A673 (cell line): ENCODE measurements around the gene CACNA2D1.

Experiments
- EZH2 ChIP-seq: fragments of 200-600 bp; sonication (generic); IDR thresholded peaks from 2 replicates; pipeline ENCODE4 v1.6.1; 2017; ENCODE audit warnings: borderline replicate concordance, low read depth, mild to moderate bottlenecking, mixed read lengths, antibody characterized with exemption, low read length; ENCODE audit not compliant: poor library complexity, severe bottlenecking
- TF ChIP-seq, protein P1 (sequence below): fragments of 300-800, 200-600 bp; sonication (generic); conservative IDR thresholded peaks from 2 replicates; pipeline ENCODE4 v1.5.1; 2017; ENCODE audit warnings: low read depth, mild to moderate bottlenecking, antibody characterized with exemption, low read length, moderate library complexity, mixed read lengths

DNA sequence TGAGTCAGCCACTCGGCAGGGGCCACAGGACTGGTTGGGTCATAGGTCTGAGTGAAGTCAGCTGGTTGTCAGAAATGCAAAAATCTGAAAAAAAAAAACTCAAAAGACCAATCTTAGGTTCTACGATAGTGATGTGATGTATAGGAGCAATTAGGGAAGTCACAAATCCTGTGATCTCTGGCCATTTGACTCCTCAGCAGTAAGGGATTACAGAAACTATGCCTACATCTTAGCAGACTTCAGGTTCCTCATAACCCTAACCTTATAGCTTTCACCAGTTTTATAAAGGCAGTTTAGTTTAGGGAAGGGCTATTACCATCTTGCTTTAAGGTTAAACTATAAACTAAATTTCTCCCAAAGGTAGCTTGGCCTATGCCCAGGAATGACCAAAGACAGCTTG lies 510.6 kb downstream of the CACNA2D1 start:
- TF ChIP-seq, protein P1, sequence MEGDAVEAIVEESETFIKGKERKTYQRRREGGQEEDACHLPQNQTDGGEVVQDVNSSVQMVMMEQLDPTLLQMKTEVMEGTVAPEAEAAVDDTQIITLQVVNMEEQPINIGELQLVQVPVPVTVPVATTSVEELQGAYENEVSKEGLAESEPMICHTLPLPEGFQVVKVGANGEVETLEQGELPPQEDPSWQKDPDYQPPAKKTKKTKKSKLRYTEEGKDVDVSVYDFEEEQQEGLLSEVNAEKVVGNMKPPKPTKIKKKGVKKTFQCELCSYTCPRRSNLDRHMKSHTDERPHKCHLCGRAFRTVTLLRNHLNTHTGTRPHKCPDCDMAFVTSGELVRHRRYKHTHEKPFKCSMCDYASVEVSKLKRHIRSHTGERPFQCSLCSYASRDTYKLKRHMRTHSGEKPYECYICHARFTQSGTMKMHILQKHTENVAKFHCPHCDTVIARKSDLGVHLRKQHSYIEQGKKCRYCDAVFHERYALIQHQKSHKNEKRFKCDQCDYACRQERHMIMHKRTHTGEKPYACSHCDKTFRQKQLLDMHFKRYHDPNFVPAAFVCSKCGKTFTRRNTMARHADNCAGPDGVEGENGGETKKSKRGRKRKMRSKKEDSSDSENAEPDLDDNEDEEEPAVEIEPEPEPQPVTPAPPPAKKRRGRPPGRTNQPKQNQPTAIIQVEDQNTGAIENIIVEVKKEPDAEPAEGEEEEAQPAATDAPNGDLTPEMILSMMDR: no peak
- TF ChIP-seq EZH2: no peak
